ENCODE results near the gene SCARB1.

Gene SCARB1

DNA sequence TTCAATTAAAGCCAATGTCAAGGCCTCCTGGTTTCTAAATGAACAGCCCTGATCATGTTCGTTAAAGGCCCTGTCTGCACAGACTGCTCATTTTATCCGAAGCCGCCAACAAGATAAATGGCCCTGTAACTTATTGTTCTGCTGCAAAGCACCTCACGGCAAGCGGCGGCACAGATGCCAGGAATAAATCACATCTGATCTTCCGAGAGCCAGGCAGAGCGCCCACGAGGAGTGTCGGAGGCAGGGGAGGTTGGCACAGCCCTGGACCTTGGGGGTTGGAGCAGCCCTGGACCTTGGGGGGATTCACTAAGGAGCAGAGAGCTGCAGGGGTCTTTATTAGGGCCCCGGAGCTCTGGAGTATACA is 110.5 kb downstream of the SCARB1 start:
- H3K4me3 ChIP-seq: no peak overlapping the region
- H3K27ac ChIP-seq: no peak overlapping the region
- TF ChIP-seq, protein P1, sequence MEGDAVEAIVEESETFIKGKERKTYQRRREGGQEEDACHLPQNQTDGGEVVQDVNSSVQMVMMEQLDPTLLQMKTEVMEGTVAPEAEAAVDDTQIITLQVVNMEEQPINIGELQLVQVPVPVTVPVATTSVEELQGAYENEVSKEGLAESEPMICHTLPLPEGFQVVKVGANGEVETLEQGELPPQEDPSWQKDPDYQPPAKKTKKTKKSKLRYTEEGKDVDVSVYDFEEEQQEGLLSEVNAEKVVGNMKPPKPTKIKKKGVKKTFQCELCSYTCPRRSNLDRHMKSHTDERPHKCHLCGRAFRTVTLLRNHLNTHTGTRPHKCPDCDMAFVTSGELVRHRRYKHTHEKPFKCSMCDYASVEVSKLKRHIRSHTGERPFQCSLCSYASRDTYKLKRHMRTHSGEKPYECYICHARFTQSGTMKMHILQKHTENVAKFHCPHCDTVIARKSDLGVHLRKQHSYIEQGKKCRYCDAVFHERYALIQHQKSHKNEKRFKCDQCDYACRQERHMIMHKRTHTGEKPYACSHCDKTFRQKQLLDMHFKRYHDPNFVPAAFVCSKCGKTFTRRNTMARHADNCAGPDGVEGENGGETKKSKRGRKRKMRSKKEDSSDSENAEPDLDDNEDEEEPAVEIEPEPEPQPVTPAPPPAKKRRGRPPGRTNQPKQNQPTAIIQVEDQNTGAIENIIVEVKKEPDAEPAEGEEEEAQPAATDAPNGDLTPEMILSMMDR (IDR thresholded peaks at IDR 0.05): no peak
- no peak for DNase-seq (ENCODE audit: low spot score)

DNA sequence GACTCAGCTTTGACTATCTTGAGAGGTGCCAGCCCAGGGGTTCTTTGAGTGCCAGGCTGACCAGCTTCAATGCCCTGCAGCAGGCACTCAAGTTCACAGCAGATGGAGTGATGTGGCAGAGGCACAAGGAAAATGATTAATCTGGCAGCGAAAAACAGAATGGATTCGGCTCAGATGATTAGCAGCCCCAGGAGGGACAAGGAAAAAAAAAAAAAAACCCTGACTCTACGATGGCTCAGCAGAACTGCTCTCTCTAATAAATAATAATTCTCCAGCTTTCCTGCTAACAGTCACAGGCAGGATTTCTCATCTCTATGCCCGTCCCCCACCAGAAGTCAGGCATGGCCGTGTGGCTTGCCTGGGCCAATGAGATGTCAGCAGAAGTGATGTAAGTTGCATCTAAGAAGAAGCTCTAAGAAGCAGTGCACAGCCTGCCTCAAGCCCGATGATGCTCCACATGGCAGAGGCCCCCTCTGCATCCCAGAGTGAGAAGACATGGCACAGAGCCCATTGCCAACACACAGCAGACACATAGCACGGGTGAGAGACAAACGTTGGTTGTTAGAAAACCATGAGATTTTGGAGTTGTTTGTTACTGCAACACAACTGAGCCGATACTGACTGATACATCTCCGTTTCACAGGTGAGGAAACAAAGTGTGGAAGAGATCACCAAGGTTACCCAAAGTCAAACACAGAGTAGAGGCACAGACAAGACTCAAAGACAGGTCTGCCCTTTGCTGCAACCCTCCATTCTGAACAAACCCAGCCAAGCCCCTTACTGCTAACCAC is 111.0 kb downstream of the SCARB1 start:
- TF ChIP-seq, protein P1 (IDR thresholded peaks at IDR 0.05): no peak

DNA sequence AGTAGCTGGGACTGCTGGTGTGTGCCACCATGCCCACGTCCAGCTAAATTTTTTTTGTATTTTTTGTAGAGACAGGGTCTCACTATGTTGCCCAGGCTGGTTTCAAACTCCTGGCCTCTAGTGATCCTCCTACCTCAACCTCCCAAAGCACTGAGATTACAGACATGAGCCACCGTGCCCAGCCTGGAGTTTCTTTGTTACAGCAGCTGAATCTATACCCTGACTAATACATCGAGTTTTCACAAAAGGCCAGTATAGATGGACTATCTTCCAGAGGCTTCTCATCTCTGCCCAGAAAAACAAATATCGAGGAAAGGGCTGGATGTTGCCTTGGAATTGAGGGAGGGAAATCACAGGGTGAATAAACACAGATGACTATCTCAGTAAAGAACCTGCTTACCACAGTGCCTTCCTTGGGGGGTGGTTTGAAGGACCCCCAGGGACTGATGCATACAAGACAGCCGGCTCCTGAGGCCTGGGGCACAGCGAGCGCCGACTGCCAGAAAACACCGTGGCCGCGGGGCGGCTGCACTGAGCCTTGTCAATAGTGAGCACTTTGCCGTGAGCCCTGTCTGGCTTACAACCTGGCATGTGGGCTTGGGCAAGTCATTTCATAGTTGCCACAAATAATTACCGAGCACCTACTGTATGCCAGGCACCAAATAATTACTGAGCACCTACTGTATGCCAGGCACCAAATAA is 111.9 kb downstream of the SCARB1 start:
- Histone ChIP-seq H3K27ac (peak overlapping the region in 1 of 2 donors; percentile 23), H3K4me3 (no peak overlapping the region)
- DNase-seq (ENCODE audit: low spot score): no peak
- TF ChIP-seq, protein P1 (IDR thresholded peaks at IDR 0.05): no peak

More for the DNA sequence above, 111.0 kb downstream of the SCARB1 start:
- DNase-seq (ENCODE audit: low spot score): no peak
- Histone ChIP-seq H3K4me3 (no peak overlapping the region), H3K27ac (peak overlapping the region in 1 of 2 donors; percentile 23)

DNA sequence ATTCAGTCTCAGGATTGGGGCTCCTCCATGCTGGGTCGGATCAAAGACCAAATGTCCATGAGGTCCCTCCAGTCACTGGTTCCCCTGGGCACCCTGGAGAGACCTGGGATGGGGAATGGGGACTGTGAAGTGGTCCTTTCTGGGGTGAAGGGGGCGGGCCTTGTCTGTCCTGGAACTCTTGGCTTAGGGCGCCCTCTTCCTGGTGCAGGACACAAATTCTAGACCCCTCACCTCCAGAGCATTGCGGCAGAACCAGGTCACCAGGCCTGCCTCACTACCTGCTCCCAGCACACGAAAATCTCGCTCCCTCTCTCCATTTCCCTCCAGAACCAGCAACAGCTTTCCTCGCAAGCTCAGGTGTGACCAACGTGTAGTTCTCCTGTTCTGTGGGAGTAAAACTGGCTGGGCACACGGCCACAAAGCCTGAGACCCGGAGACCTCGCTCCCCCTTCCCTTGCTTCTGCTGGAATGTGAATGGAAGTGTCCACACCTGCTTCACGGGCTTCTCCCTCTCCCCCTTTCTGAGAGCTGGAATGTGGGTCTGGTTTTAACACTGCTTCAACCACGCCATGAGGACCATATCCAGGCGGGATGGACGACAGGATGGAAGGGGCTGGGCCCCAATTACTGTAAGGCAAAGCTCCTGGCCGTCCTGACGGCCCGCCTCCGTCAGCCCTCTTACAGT is 112.7 kb downstream of the SCARB1 start:
- TF ChIP-seq, protein P1 (IDR thresholded peaks at IDR 0.05): no peak
- no peak overlapping the region for H3K4me3 ChIP-seq
- DNase-seq (ENCODE audit: low spot score): no peak
- H3K27ac ChIP-seq: no peak overlapping the region

DNA sequence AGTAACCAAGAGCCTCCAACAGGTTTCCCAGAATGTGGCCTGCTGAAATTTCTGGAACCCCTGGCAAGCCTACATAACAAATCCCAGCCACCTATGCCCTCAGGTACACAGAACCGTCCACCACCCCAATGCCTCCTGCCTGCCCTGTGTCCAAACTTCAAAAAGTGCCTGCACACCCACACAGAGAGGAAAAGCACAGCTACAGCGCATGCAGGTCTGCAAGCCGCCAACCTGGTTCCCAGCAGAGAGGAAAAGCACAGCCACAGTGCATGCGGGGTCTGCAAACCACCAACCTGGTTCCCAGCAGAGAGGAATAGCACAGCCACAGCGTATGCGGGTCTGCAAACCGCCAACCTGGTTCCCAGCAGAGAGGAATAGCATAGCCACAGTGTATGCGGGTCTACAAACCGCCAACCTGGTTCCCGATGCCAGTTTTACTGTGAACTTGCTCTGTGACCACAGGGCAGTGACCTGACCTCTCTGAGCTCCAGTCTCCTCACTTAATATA is 113.5 kb downstream of the SCARB1 start:
- no peak overlapping the region for H3K4me3 ChIP-seq
- no peak overlapping the region for H3K27ac ChIP-seq
- DNase-seq (ENCODE audit: low spot score): no peak
- TF ChIP-seq, protein P1 (IDR thresholded peaks at IDR 0.05): no peak

DNA sequence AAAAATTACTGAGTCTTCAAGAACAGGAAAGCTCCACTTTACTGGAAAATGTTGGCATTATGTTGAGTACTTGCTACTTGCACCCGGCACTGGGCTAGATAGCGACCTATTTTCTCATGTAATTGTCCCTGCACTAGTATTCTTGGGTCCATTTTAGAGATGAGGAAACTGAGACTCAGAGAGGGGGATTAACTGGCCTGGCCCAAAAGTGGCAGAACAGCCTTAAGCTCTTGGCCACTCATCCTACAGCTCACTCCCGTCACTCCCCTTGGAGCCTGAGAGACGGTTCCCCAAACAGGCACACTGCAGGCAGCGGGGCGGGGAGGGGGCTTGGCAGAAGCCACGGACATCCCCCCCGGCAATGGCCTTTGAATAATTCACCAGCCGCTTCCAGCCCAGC is 113.9 kb downstream of the SCARB1 start:
- DNase-seq (ENCODE audit: low spot score): no peak
- Histone ChIP-seq H3K27ac (no peak overlapping the region), H3K4me3 (no peak overlapping the region)
- TF ChIP-seq, protein P1 (IDR thresholded peaks at IDR 0.05): no peak
